GM18867 (cell line): ENCODE results near the gene KCNT1.

ENCODE experiments used
- ATAC-seq: cut with Tn5 transposase; IDR thresholded peaks from one replicate; pipeline ENCODE4 v1.9.1; 2021; ENCODE audit warnings: mild to moderate bottlenecking, moderate library complexity; ENCODE audit not compliant: unreplicated experiment

Gene KCNT1

GRCh38 chr9:135762921-135763320, 60.9 kb downstream of the KCNT1 start:
- ATAC-seq = no peak

- ATAC-seq = no peak
Measured at GRCh38 chr9:135763716-135764446, 61.9 kb downstream of the KCNT1 start.

- no peak for ATAC-seq
Measured at GRCh38 chr9:135764731-135765130, 62.7 kb downstream of the KCNT1 start.

- no peak for ATAC-seq
Measured at GRCh38 chr9:135765416-135765815, 63.4 kb downstream of the KCNT1 start.

GRCh38 chr9:135766251-135766650, 64.3 kb downstream of the KCNT1 start:
- ATAC-seq = no peak

- ATAC-seq = no peak
Measured at GRCh38 chr9:135766707-135767106, 64.7 kb downstream of the KCNT1 start.

GRCh38 chr9:135768516-135769218, 66.7 kb downstream of the KCNT1 start:
- no peak for ATAC-seq

GRCh38 chr9:135769489-135770202, 67.7 kb downstream of the KCNT1 start:
- ATAC-seq = no peak

GRCh38 chr9:135770203-135770535, 68.2 kb downstream of the KCNT1 start:
- ATAC-seq = no peak

GRCh38 chr9:135770771-135771170, 68.8 kb downstream of the KCNT1 start:
- ATAC-seq = no peak

- ATAC-seq = no peak
Measured at GRCh38 chr9:135771401-135772051, 69.5 kb downstream of the KCNT1 start.

- no peak for ATAC-seq
Measured at GRCh38 chr9:135772056-135772646, 70.2 kb downstream of the KCNT1 start.

- ATAC-seq = no peak
Measured at GRCh38 chr9:135772702-135773493, 70.9 kb downstream of the KCNT1 start.

- no peak for ATAC-seq
Measured at GRCh38 chr9:135773530-135774238, 71.7 kb downstream of the KCNT1 start.

GRCh38 chr9:135774239-135774747, 72.3 kb downstream of the KCNT1 start:
- ATAC-seq = no peak

- no peak for ATAC-seq
Measured at GRCh38 chr9:135774794-135775525, 73.0 kb downstream of the KCNT1 start.

GRCh38 chr9:135775911-135776310, 73.9 kb downstream of the KCNT1 start:
- no peak for ATAC-seq

GRCh38 chr9:135776893-135777622, 75.1 kb downstream of the KCNT1 start:
- no peak for ATAC-seq
